Gastroesophageal sphincter (tissue), 4 donors: ENCODE data around the gene USP6NL. TPM values are rescaled to one million over a fixed set of nuclear protein-coding genes. Genes with fewer than 3 reads are reported as not detected.

Source experiments
- ATAC-seq: fragments of 150-250 bp; one replicate; pipeline ENCODE4 v1.9.1; 2016; ENCODE audit warnings: mild to moderate bottlenecking, moderate library complexity
- H3K27ac ChIP-seq, 4 donors: fragments of 200-600 bp; sonication (generic) in 3 of 4; 1 replicate in 3 of 4; 2 replicates in 1 of 4; pipeline ENCODE4 v1.5.1; 2016 to 2019
- H3K27me3 ChIP-seq: fragments of 200-600 bp; sonication (generic); one replicate; pipeline ENCODE4 v1.5.1; 2019
- H3K36me3 ChIP-seq, 2 donors: fragments of 200-600 bp; sonication (generic); one replicate each; pipeline ENCODE4 v1.5.1; 2019; ENCODE audit warnings: control low read depth in 1 of 2
- H3K4me1 ChIP-seq, 3 donors: fragments of 200-600 bp; sonication (generic); 1 replicate in 2 of 3; 2 replicates in 1 of 3; pipeline ENCODE4 v1.5.1; 2016 to 2019; ENCODE audit warnings: control low read depth in 2 of 3
- H3K4me3 ChIP-seq, 2 donors: fragments of 200-600 bp; sonication (generic); one replicate each; pipeline ENCODE4 v1.5.1; 2019; ENCODE audit warnings: mild to moderate bottlenecking in 1 of 2, moderate library complexity in 1 of 2
- H3K9me3 ChIP-seq, 3 donors: fragments of 200-600 bp; sonication (generic); one replicate each; pipeline ENCODE4 v1.5.1; 2017 to 2019; ENCODE audit warnings: control low read depth in 2 of 3
- EP300 ChIP-seq: sonication (generic); formaldehyde crosslinking; IDR thresholded peaks from one replicate; pipeline ENCODE4 v1.6.1; 2017; ENCODE audit warnings: antibody characterized with exemption, mild to moderate bottlenecking
- POLR2A ChIP-seq, 2 donors: fragments of 450-650 bp; IDR thresholded peaks; one replicate each; pipeline ENCODE4 v1.6.1; 2017; ENCODE audit warnings: antibody characterized with exemption in 2 of 2, mild to moderate bottlenecking in 2 of 2, moderate library complexity in 1 of 2
- POLR2AphosphoS5 ChIP-seq: sonication (generic); formaldehyde crosslinking; IDR thresholded peaks from one replicate; pipeline ENCODE4 v1.6.1; 2017; ENCODE audit warnings: antibody characterized with exemption
- WGBS, 2 donors: methylation state at CpG; one replicate each; pipeline ENCODE4 v1.1.5; 2018; ENCODE audit warnings: low coverage in 1 of 2; 5-methylcytosine and 5-hydroxymethylcytosine counted together
- total RNA-seq, 4 donors: library from RNA; depleted of rRNA; stranded (reverse); fragments of >200 nt; gene quantifications; one replicate each; pipeline ENCODE4 v1.1.0, GENCODE V29; 2016
- TF ChIP-seq, protein P1 (sequence below), 4 experiments: fragments of 200-600 bp in 2 of 4; fragments of 450-650 bp in 2 of 4; sonication (generic) in 1 of 4; IDR thresholded peaks; one replicate each; pipeline ENCODE4 v1.5.1; 2017 to 2019; ENCODE audit warnings: antibody characterized with exemption in 4 of 4, mild to moderate bottlenecking in 2 of 4, moderate library complexity in 2 of 4

USP6NL gene
- total RNA-seq, 4 donors from 2014 or later, result 9.0 to 14.7 (median 12.5) TPM

DNA sequence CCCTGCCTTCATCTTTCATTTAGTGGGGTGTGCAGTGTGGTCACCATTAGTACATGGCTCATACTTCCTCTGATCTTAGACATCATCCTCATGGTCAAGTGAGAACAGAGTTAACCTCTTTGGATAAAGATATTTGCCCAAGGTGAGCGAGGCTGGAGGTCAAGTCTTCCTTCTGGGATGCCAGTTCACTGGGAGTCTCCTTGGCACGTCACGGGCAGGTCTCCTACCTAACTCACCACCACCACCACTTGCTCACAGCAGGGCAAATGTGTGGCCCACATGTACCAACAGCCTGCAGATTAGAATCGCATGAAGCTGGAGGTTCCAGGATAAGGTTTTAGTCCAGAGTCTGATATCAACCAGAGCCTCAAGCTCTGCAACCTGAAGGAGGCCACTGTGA, 164.6 kb downstream of the USP6NL start:
- 80% methylated on average over 1 of the region's 4 CpGs; no CpG with 5 or more reads in 1 of the 2 donors for WGBS, 2 donors
- Histone ChIP-seq H3K4me1 (no peaks in the 10 kb centered on the region), H3K27me3 (peaks cover 32% of the 10 kb centered on the region)

DNA sequence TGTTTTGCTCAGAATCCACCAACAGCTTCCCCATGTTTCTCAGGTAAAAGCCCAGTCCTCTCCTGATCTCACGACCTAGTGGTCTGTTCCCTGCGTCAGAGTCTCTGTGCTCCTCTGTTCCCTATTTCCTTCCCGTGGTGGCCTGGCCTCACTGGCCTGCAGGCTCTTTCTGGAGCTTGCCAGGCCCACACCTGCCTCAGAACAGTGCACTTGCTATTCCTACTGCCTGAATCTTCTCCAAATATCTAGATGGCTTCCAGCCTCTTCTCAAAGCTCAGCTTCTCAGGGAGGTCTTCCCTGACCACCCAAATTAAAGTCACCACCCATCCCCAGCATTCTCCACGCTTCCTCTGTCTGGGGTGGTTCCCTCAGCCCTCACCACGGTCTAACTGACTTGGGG, 165.3 kb downstream of the USP6NL start:
- TF ChIP-seq, protein P1, sequence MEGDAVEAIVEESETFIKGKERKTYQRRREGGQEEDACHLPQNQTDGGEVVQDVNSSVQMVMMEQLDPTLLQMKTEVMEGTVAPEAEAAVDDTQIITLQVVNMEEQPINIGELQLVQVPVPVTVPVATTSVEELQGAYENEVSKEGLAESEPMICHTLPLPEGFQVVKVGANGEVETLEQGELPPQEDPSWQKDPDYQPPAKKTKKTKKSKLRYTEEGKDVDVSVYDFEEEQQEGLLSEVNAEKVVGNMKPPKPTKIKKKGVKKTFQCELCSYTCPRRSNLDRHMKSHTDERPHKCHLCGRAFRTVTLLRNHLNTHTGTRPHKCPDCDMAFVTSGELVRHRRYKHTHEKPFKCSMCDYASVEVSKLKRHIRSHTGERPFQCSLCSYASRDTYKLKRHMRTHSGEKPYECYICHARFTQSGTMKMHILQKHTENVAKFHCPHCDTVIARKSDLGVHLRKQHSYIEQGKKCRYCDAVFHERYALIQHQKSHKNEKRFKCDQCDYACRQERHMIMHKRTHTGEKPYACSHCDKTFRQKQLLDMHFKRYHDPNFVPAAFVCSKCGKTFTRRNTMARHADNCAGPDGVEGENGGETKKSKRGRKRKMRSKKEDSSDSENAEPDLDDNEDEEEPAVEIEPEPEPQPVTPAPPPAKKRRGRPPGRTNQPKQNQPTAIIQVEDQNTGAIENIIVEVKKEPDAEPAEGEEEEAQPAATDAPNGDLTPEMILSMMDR (IDR thresholded peaks at IDR 0.05), result no peak
- no peak for TF ChIP-seq EP300
- H3K9me3 ChIP-seq, result no peaks in the 10 kb centered on the region
- H3K27ac ChIP-seq, result no peak overlapping the region
- no peak for ATAC-seq
- H3K36me3 ChIP-seq, result no peaks in the 10 kb centered on the region
- no peak overlapping the region for H3K4me3 ChIP-seq
- peaks cover 32% of the 10 kb centered on the region for H3K27me3 ChIP-seq
- no peaks in the 10 kb centered on the region for H3K4me1 ChIP-seq
- 90 to 91% methylated on average over 5 of the region's 5 CpGs for WGBS, 2 donors

More for the DNA sequence above, 164.6 kb downstream of the USP6NL start:
- Histone ChIP-seq H3K36me3 (no peaks in the 10 kb centered on the region), H3K27ac (no peak overlapping the region), H3K4me3 (no peak overlapping the region), H3K9me3 (no peaks in the 10 kb centered on the region)
- no peak for ATAC-seq
- no peak for TF ChIP-seq POLR2AphosphoS5

DNA sequence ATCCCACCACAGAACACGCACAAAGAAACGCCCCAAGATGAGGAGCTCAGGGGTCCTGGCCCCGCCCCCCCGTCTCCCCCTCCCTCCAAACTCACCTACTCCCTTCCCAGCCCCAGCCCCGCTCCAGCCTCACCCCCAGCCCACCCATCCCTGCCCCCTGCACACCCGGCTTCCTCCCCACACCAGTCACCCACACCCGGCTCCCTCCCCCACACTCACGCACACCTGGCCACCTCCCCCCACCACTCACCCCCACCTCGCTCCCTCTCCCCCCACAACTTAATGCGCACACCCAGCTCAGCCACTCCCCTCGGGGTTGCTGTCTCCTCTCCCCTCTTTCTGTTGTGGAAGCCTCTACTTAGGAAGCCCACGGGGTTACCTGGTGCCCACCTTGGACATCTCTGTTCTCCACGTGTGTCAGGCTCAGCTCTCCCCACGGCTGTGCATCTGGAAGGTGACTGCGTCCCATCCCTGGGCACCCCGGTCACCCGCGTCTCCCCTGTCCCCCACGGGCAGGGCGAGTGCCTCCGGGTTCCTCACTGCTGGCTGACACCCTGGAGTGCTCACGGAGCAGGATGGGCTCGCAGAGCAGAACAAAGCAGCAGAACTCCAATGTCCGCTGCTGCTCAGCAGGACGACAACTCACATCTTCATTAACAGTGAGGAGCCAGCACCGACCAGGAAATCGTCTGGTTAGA, 166.8 kb downstream of the USP6NL start:
- Histone ChIP-seq H3K4me1 (no peaks in the 10 kb centered on the region), H3K36me3 (no peaks in the 10 kb centered on the region), H3K9me3 (no peaks in the 10 kb centered on the region), H3K4me3 (no peak overlapping the region), H3K27me3 (peaks cover 32% of the 10 kb centered on the region), H3K27ac (no peak overlapping the region)
- 41 to 70% methylated on average over 3 to 4 of the region's 27 CpGs for WGBS, 2 donors
- no peak for ATAC-seq
- TF ChIP-seq, protein P1 (IDR thresholded peaks at IDR 0.05), result no peak
- TF ChIP-seq EP300 (no peak), POLR2AphosphoS5 (no peak), POLR2A (IDR thresholded peaks at IDR 0.05) (no peak)

DNA sequence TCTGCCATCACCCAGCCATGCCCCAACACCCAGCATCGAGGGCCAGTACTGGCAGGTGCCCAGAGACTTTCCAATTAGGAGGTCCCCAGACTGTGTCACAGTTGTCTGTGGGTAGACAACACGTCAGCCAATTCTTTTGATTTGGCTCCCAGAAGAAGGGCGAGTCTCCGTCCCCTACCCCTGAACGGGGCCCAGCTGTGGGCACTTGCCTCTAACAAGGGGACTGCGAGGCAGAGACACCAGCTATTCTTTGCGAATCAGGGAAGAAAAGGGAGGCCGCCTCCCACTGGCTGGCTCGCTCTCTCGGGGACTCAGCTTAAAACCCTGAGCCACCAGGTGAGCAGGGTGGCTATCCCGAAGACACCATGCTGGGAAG, 167.3 kb downstream of the USP6NL start:
- Histone ChIP-seq H3K9me3 (no peaks in the 10 kb centered on the region), H3K27me3 (peaks cover 30% of the 10 kb centered on the region), H3K4me1 (no peaks in the 10 kb centered on the region), H3K27ac (no peak overlapping the region), H3K36me3 (no peaks in the 10 kb centered on the region), H3K4me3 (no peak overlapping the region)
- ATAC-seq, result no peak
- WGBS, 2 donors, result 100% methylated on average over 1 of the region's 11 CpGs; no CpG with 5 or more reads in 1 of the 2 donors
- TF ChIP-seq, protein P1 (IDR thresholded peaks at IDR 0.05), result no peak
- TF ChIP-seq POLR2A (IDR thresholded peaks at IDR 0.05), result no peak
- TF ChIP-seq EP300, result no peak
- TF ChIP-seq POLR2AphosphoS5, result no peak

DNA sequence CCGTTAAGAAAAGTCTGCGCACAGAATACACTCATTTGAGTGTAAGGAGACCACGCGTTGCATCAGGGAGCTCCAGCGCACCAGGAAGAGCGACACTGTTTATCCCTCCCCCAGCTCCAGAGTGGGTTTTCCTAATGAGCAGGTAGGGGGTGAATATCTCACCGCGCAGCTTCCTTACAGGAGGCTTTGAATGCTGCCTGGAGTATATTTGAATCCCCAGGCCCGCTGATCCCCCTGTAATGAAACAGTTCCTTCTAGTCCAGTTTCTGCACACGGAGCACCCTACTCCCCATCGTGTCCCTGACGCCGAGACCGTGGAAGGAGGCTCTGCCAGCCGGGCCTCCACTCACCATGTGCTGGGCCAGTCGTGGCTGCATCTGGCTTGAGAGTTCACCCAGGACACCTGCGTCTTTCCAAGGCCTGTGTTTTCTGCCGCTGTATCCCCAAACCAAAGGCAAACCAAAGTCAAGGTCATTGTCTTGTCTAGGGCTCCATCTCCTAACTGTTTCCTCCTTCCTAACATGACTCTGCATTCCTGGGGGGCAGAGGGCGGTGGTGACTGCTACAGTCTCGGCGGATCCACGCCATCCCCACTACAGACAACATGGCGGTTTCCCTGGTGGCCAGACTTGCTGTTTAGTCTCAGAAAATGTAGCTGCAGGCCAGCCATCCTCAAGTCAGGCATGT, 167.8 kb downstream of the USP6NL start:
- TF ChIP-seq, protein P1 (IDR thresholded peaks at IDR 0.05), result no peak
- no peak for TF ChIP-seq POLR2A (IDR thresholded peaks at IDR 0.05)
- no peak for TF ChIP-seq EP300
- no peak for TF ChIP-seq POLR2AphosphoS5
- ATAC-seq, result no peak
- no peaks in the 10 kb centered on the region for H3K4me1 ChIP-seq
- WGBS, 2 donors, result 95 to 100% methylated on average over 4 to 11 of the region's 23 CpGs
- no peaks in the 10 kb centered on the region for H3K9me3 ChIP-seq
- no peak overlapping the region for H3K27ac ChIP-seq
- H3K36me3 ChIP-seq, result no peaks in the 10 kb centered on the region
- H3K27me3 ChIP-seq, result peaks cover 26% of the 10 kb centered on the region
- no peak overlapping the region for H3K4me3 ChIP-seq
